Measurements from ENCODE around the gene FAXC.

The FAXC gene
- total RNA-seq = 0 to 0.54 (median 0) reads per million in 4 experiments

GRCh38 chr6:99349171-99350141 lies at the start of gene FAXC:
Gene FAXC (minus strand): TSS chr6:99349674. CDS start chr6:99349372, 302 bp downstream.
- no peak for DNase-seq

GRCh38 chr6:99397287-99397686 lies 47.8 kb upstream of the FAXC start:
- DNase-seq = no peak

- DNase-seq = peak; percentile 56
Observed at GRCh38 chr6:99393698-99394531, 44.4 kb upstream of the FAXC start, which contains the start of gene COQ3. Gene COQ3 (minus strand): TSS chr6:99394195. CDS start chr6:99394179, 16 bp downstream.

GRCh38 chr6:99393366-99393697 lies 43.9 kb upstream of the FAXC start:
- no peak for DNase-seq

- no peak for DNase-seq
Observed at GRCh38 chr6:99390896-99391295, 41.4 kb upstream of the FAXC start.

GRCh38 chr6:99384507-99384906 lies 35.0 kb upstream of the FAXC start:
- DNase-seq = no peak

GRCh38 chr6:99378636-99379035 lies 29.2 kb upstream of the FAXC start:
- DNase-seq = no peak

- DNase-seq = no peak
Observed at GRCh38 chr6:99369533-99369932, 20.1 kb upstream of the FAXC start.

- DNase-seq = no peak
Observed at GRCh38 chr6:99366852-99367251, 17.4 kb upstream of the FAXC start.

- DNase-seq = no peak
Observed at GRCh38 chr6:99364026-99364425, 14.6 kb upstream of the FAXC start.

GRCh38 chr6:99362678-99363268 lies 13.3 kb upstream of the FAXC start:
- no peak for DNase-seq

GRCh38 chr6:99359800-99360199 lies 10.3 kb upstream of the FAXC start:
- DNase-seq = no peak

GRCh38 chr6:99356641-99357040 lies 7.2 kb upstream of the FAXC start:
- no peak for DNase-seq

- no peak for DNase-seq
Observed at GRCh38 chr6:99354983-99355382, 5.5 kb upstream of the FAXC start.

- DNase-seq = no peak
Observed at GRCh38 chr6:99353126-99353525, 3.7 kb upstream of the FAXC start.

GRCh38 chr6:99350573-99350972 lies 1.1 kb upstream of the FAXC start:
- DNase-seq = no peak

GRCh38 chr6:99348288-99349170 lies 945 bp downstream of the FAXC start:
- DNase-seq = no peak

GRCh38 chr6:99347804-99348203 lies 1.7 kb downstream of the FAXC start:
- no peak for DNase-seq

GRCh38 chr6:99346595-99346994 lies 2.9 kb downstream of the FAXC start:
- DNase-seq = no peak

- no peak for DNase-seq
Observed at GRCh38 chr6:99345164-99345563, 4.3 kb downstream of the FAXC start.

GRCh38 chr6:99344289-99344688 lies 5.2 kb downstream of the FAXC start:
- no peak for DNase-seq

- DNase-seq = no peak
Observed at GRCh38 chr6:99341862-99342455, 7.5 kb downstream of the FAXC start.

All from effector CD8-positive, alpha-beta T cell (primary cell).